GM18526 (cell line): ENCODE data around the gene TRHDE.

ENCODE experiments used
- POLR2A ChIP-seq: IDR thresholded peaks from 3 replicates; pipeline ENCODE4 v1.6.1; 2011; ENCODE audit not compliant: insufficient read length; ENCODE audit errors: extremely low read depth

The TRHDE gene

GRCh38 chr12:72547573-72547972 lies 275.4 kb downstream of the TRHDE start:
- TF ChIP-seq POLR2A: no peak

GRCh38 chr12:72549184-72549583 lies 277.0 kb downstream of the TRHDE start:
- TF ChIP-seq POLR2A: no peak

- TF ChIP-seq POLR2A: no peak
Observed at GRCh38 chr12:72560003-72560769, 288.0 kb downstream of the TRHDE start.

- no peak for TF ChIP-seq POLR2A
Observed at GRCh38 chr12:72570601-72571000, 298.4 kb downstream of the TRHDE start.

- no peak for TF ChIP-seq POLR2A
Observed at GRCh38 chr12:72574138-72574537, 302.0 kb downstream of the TRHDE start.

GRCh38 chr12:72578327-72578726 lies 306.2 kb downstream of the TRHDE start:
- no peak for TF ChIP-seq POLR2A

GRCh38 chr12:72586456-72586855 lies 314.3 kb downstream of the TRHDE start:
- no peak for TF ChIP-seq POLR2A

GRCh38 chr12:72602581-72602980 lies 330.4 kb downstream of the TRHDE start:
- TF ChIP-seq POLR2A: no peak

GRCh38 chr12:72605975-72606374 lies 333.8 kb downstream of the TRHDE start:
- no peak for TF ChIP-seq POLR2A

GRCh38 chr12:72610342-72610741 lies 338.2 kb downstream of the TRHDE start:
- TF ChIP-seq POLR2A: no peak

GRCh38 chr12:72610854-72611358 lies 338.7 kb downstream of the TRHDE start:
- no peak for TF ChIP-seq POLR2A

- no peak for TF ChIP-seq POLR2A
Observed at GRCh38 chr12:72612171-72612570, 340.0 kb downstream of the TRHDE start.

GRCh38 chr12:72618764-72619163 lies 346.6 kb downstream of the TRHDE start:
- no peak for TF ChIP-seq POLR2A

GRCh38 chr12:72622556-72622955 lies 350.4 kb downstream of the TRHDE start:
- no peak for TF ChIP-seq POLR2A

GRCh38 chr12:72631926-72632685 lies 359.9 kb downstream of the TRHDE start:
- TF ChIP-seq POLR2A: no peak

GRCh38 chr12:72642706-72643105 lies 370.5 kb downstream of the TRHDE start:
- no peak for TF ChIP-seq POLR2A
